C4-2B (cell line): ENCODE data around the gene OR51I2.

Experiments used
- H3K27ac ChIP-seq: fragments of 450-650 bp; 2 replicates; pipeline ENCODE4 v1.5.1; 2017
- CTCF ChIP-seq: fragments of 450-650 bp; conservative IDR thresholded peaks from 2 replicates; pipeline ENCODE4 v1.5.1; 2017; ENCODE audit warnings: mild to moderate bottlenecking
- ZFX ChIP-seq: fragments of 450-650 bp; IDR thresholded peaks from 2 replicates; pipeline ENCODE4 v1.6.1; 2017

The OR51I2 gene

GRCh38 chr11:5505363-5506048, 56.4 kb downstream of the OR51I2 start:
- H3K27ac ChIP-seq: no peak overlapping the region
- TF ChIP-seq ZFX: no peak
- TF ChIP-seq CTCF: no peak
